ENCODE data around the gene BCAN.

Gene BCAN

DNA sequence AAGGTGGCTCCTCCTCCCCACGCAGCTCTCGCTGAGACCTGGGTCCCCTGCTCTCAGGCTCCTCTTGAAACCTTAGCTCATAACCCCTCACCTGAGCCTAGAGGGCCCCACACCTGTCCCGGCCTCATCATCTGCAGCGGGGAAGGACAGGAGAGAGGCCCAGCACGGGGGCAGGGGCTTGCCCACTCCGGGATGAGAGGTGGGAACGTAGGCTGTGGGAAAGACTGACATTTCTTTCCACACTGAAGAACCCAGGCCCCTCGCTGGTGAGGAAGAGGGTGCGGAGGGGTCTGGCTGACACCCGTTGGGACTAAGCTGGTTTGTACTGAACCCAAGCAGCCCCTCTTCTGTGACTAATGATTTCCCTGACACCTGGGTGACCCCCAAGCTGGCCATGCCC lies 49.3 kb downstream of the BCAN start:
- H3K27ac ChIP-seq, result peak overlapping the region; percentile 76; the same call in 1 of the 2 replicates
- no peak for TF ChIP-seq ZFX (IDR thresholded peaks at IDR 0.05)
- TF ChIP-seq CTCF (conservative IDR thresholded peaks at IDR 0.05), result no peak

GRCh38 chr1:156691665-156692440 lies 49.9 kb downstream of the BCAN start:
- TF ChIP-seq CTCF (conservative IDR thresholded peaks at IDR 0.05) (no peak), ZFX (IDR thresholded peaks at IDR 0.05) (no peak)
- H3K27ac ChIP-seq, result peak overlapping the region; percentile 76

- H3K27ac ChIP-seq, result peak overlapping the region; percentile 76
- no peak for TF ChIP-seq ZFX (IDR thresholded peaks at IDR 0.05)
Observed at GRCh38 chr1:156692441-156692924, 50.6 kb downstream of the BCAN start.

DNA sequence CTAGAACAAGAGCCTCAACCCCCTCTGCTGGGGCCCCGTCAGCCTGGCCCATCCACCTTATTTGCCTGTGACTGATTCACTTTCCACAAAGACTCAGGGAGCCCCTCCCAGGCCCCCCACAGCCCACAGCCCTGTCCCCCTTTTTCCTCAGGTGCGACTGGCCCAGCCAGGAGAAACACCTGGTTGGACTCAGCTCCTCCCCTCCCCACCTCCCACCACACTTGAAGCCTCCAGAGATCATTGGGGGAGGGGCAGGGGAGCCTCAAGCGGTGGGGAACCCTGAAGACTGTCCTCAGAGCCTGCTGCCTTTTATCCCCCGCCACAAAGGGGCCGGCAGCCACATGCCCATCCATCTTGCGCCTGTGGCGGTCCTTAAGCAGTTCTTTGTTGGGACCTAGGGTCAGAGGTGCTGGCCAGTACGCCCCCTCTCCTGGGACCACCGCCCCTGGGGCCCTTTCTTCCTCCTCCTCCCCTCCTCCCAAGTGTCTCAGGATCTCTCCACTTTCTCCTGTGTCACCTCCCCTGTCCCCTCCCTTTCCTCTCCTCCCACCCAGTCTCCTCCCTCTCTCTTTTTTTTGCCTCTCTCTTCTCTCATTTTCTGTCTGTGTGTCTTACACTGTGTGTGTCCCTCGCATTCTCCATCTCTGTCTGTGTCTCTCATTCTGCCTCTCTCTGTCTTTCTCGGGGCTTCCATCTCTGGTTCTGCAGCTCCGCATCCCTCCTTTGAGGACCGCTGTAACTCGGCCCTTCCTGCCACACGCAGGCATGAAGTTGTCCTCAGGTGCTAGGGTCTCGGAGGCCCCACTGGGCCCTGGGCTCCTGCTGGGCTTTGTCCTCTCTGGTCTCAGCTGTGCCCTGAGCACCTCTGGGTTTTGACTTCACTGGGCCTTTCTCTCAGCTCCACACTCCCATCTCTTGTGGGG lies 51.3 kb downstream of the BCAN start:
- H3K27ac ChIP-seq, result peak overlapping the region; percentile 76

GRCh38 chr1:156693848-156694689 lies 52.2 kb downstream of the BCAN start:
- H3K27ac ChIP-seq, result peak overlapping the region; percentile 76

More for the DNA sequence above, 51.3 kb downstream of the BCAN start:
- no peak for TF ChIP-seq CTCF (conservative IDR thresholded peaks at IDR 0.05)
- no peak for TF ChIP-seq ZFX (IDR thresholded peaks at IDR 0.05)

GRCh38 chr1:156694690-156694962 lies 52.7 kb downstream of the BCAN start:
- H3K27ac ChIP-seq, result peak overlapping the region; percentile 76
- TF ChIP-seq CTCF (conservative IDR thresholded peaks at IDR 0.05) (no peak), ZFX (IDR thresholded peaks at IDR 0.05) (no peak)

More at GRCh38 chr1:156693848-156694689, 52.2 kb downstream of the BCAN start:
- no peak for TF ChIP-seq ZFX (IDR thresholded peaks at IDR 0.05)
- no peak for TF ChIP-seq CTCF (conservative IDR thresholded peaks at IDR 0.05)

- TF ChIP-seq ZFX (IDR thresholded peaks at IDR 0.05) (no peak), CTCF (conservative IDR thresholded peaks at IDR 0.05) (no peak)
- no peak overlapping the region for H3K27ac ChIP-seq
Observed at GRCh38 chr1:156696755-156697154, 54.8 kb downstream of the BCAN start.
